Measurements from ENCODE around the gene AIG1. TPM values are rescaled to one million over a fixed set of nuclear protein-coding genes. Genes with fewer than 3 reads are reported as not detected.

The AIG1 gene
- total and polyA plus RNA-seq, 2 of the 13 experiments (the other 11 are each of a cell fraction or from before 2014, with no cell fraction given): 115 to 197 TPM

GRCh38 chr6:143270026-143270425 is 209.3 kb downstream of the AIG1 start:
- Histone ChIP-seq H3K36me3 (replicated peaks in 1 of 2; ENCODE audit: control insufficient read depth in 1 of 2, insufficient read depth in 2 of 2, low read length in 2 of 2) (no peaks in the 10 kb centered on the region), H4K20me1 (ENCODE audit: insufficient read depth, low read length) (no peaks in the 10 kb centered on the region), H3K9ac (ENCODE audit: insufficient read depth, low read depth, low read length) (no peak overlapping the region), H3K4me2 (ENCODE audit: low read depth, low read length) (no peak overlapping the region), H2AFZ (ENCODE audit: low read length) (no peak overlapping the region), H3K27me3 (ENCODE audit: control insufficient read depth in 1 of 2, insufficient read depth in 2 of 2, low read length in 2 of 2) (no peaks in the 10 kb centered on the region), H3K9me3 (ENCODE audit: low read length) (no peaks in the 10 kb centered on the region), H3K27ac (ENCODE audit: extremely low read length, insufficient read depth, low read length) (no peak overlapping the region), H3K79me2 (ENCODE audit: insufficient read depth, low read length) (no peaks in the 10 kb centered on the region), H3K4me3 (replicated peaks in 1 of 3; ENCODE audit: insufficient read depth in 1 of 3, low read depth in 2 of 3, low read length in 3 of 3) (no peak overlapping the region), H3K4me1 (ENCODE audit: insufficient read depth, low read length) (no peaks in the 10 kb centered on the region)
- FAIRE-seq (no peak), DNase-seq (ENCODE audit: low spot score) (no peak), ATAC-seq (no peak)
- ChIA-PET CTCF (ENCODE audit: low intra/inter-chr PET ratio, low total read pairs) (no interaction called here), POLR2A (no interaction called here)
- no TSS peak for BruUV-seq (replicated peaks)
- in situ Hi-C loops (cut with HindIII; ENCODE audit: extremely low pct_ligation_motif_present, low pct_unique_long_range_greater_than_20kb): no loop called here
- 97% methylated on average over 1 of the region's 1 CpG for WGBS (ENCODE audit: low lambda C conversion rate)
- intact Hi-C loops (cut with micrococcal nuclease; ENCODE audit: unreplicated experiment): no loop called here
- TF ChIP-seq MTF1 (CRISPR knock-in tag; IDR thresholded peaks at IDR 0.05) (no peak), ZSCAN25 (CRISPR knock-in tag; IDR thresholded peaks at IDR 0.05) (no peak), ETV5 (CRISPR knock-in tag; IDR thresholded peaks at IDR 0.05; ENCODE audit: borderline replicate concordance) (no peak), AFF4 (CRISPR knock-in tag; IDR thresholded peaks at IDR 0.05) (no peak), GPBP1L1 (CRISPR knock-in tag; IDR thresholded peaks at IDR 0.05) (no peak), ZNF225 (CRISPR knock-in tag; IDR thresholded peaks at IDR 0.05) (no peak), NFAT5 (CRISPR knock-in tag; IDR thresholded peaks at IDR 0.05) (no peak), ZNF17 (CRISPR knock-in tag; IDR thresholded peaks at IDR 0.05) (no peak), CENPBD1 (CRISPR knock-in tag; IDR thresholded peaks at IDR 0.05; ENCODE audit: borderline replicate concordance, low read depth) (no peak), SOX13 (IDR thresholded peaks at IDR 0.05) (no peak), SOX13 (CRISPR knock-in tag; conservative IDR thresholded peaks at IDR 0.05 in 1 of 2, IDR thresholded peaks at IDR 0.05 in 1 of 2) (no peak), MED8 (CRISPR knock-in tag; IDR thresholded peaks at IDR 0.05; ENCODE audit: insufficient replicate concordance) (no peak), TCF7L2 (IDR thresholded peaks at IDR 0.05; ENCODE audit: low read depth, low read length) (no peak), NRL (CRISPR knock-in tag; IDR thresholded peaks at IDR 0.05; ENCODE audit: borderline replicate concordance) (no peak)

All from HepG2 (cell line).